Hepatocyte (in vitro differentiated cells): Measurements from ENCODE around the gene PTPN1. TPM values are rescaled to one million over a fixed set of nuclear protein-coding genes. Genes with fewer than 3 reads are reported as not detected.

Source experiments
- DNase-seq: peaks from one replicate; pipeline ENCODE4 v3.0.0-alpha.2; 2016; ENCODE audit warnings: low spot score
- H2AFZ ChIP-seq: fragments of 200-600 bp; sonication (generic); 2 replicates; pipeline ENCODE4 v1.6.0; 2016; ENCODE audit warnings: antibody characterized with exemption, mild to moderate bottlenecking
- H3K27ac ChIP-seq: fragments of 200-600 bp; sonication (generic); 2 replicates; pipeline ENCODE4 v1.5.1; 2016; ENCODE audit warnings: mild to moderate bottlenecking
- H3K27me3 ChIP-seq: fragments of 200-600 bp; sonication (generic); 2 replicates; pipeline ENCODE4 v1.6.1; 2016
- H3K36me3 ChIP-seq: fragments of 200-600 bp; sonication (generic); replicated peaks from 2 replicates; pipeline ENCODE4 v1.5.1; 2016; ENCODE audit warnings: low read depth; ENCODE audit not compliant: insufficient read depth
- H3K4me1 ChIP-seq: fragments of 200-600 bp; sonication (generic); 2 replicates; pipeline ENCODE4 v1.5.1; 2016; ENCODE audit warnings: mild to moderate bottlenecking, moderate library complexity; ENCODE audit not compliant: insufficient read depth
- H3K4me2 ChIP-seq: fragments of 200-600 bp; sonication (generic); 2 replicates; pipeline ENCODE4 v1.6.0; 2016
- H3K4me3 ChIP-seq: fragments of 200-600 bp; sonication (generic); 2 replicates; pipeline ENCODE4 v1.5.1; 2016; ENCODE audit warnings: mild to moderate bottlenecking
- H3K79me2 ChIP-seq: fragments of 200-600 bp; sonication (generic); 2 replicates; pipeline ENCODE4 v1.6.0; 2017; ENCODE audit warnings: mild to moderate bottlenecking
- H3K9me2 ChIP-seq: fragments of 200-600 bp; sonication (generic); replicated peaks from 2 replicates; pipeline ENCODE4 v1.6.0; 2017; ENCODE audit warnings: mild to moderate bottlenecking; ENCODE audit not compliant: insufficient read depth
- H3K9me3 ChIP-seq: fragments of 200-600 bp; sonication (generic); 2 replicates; pipeline ENCODE4 v1.5.1; 2016; ENCODE audit warnings: low read depth, mild to moderate bottlenecking
- H4K20me1 ChIP-seq: fragments of 200-600 bp; sonication (generic); 2 replicates; pipeline ENCODE4 v1.6.0; 2016; ENCODE audit warnings: mild to moderate bottlenecking; ENCODE audit not compliant: insufficient read depth, poor library complexity, severe bottlenecking
- CTCF ChIP-seq: fragments of 200-600 bp; sonication (generic); IDR thresholded peaks from 2 replicates; pipeline ENCODE4 v1.5.1; 2016; ENCODE audit warnings: antibody characterized with exemption, mild to moderate bottlenecking; ENCODE audit not compliant: poor library complexity
- EZH2 ChIP-seq: fragments of 200-600 bp; sonication (generic); IDR thresholded peaks from 2 replicates; pipeline ENCODE4 v1.6.1; 2016; ENCODE audit warnings: antibody characterized with exemption, mild to moderate bottlenecking, borderline replicate concordance
- EZH2phosphoT487 ChIP-seq: fragments of 200-600 bp; sonication (generic); IDR thresholded peaks from one replicate; pipeline ENCODE4 v1.6.1; 2018; ENCODE audit warnings: antibody characterized with exemption, mild to moderate bottlenecking, low read depth, moderate library complexity; ENCODE audit not compliant: unreplicated experiment, severe bottlenecking
- WGBS: methylation state at CpG from one replicate; pipeline ENCODE4 v1.1.6; 2016; ENCODE audit warnings: low lambda C conversion rate; ENCODE audit errors: missing lambda C conversion rate; 5-methylcytosine and 5-hydroxymethylcytosine counted together
- polyA plus RNA-seq: library from polyadenylated mRNA; unstranded; fragments of >200 nt; fragmentation: Nextera tagmentation; extraction: Ambion mirVana; gene quantifications from 2 replicates; pipeline ENCODE4 v1.2.1, GENCODE V29; 2016
- total RNA-seq: library from RNA; depleted of rRNA; stranded (reverse); fragments of >200 nt; gene quantifications from 2 replicates; pipeline ENCODE4 v1.2.3, GENCODE V29; 2014

The PTPN1 gene
- total and polyA plus RNA-seq, 2 experiments from 2014 or later = 22.0 to 32.1 TPM

DNA sequence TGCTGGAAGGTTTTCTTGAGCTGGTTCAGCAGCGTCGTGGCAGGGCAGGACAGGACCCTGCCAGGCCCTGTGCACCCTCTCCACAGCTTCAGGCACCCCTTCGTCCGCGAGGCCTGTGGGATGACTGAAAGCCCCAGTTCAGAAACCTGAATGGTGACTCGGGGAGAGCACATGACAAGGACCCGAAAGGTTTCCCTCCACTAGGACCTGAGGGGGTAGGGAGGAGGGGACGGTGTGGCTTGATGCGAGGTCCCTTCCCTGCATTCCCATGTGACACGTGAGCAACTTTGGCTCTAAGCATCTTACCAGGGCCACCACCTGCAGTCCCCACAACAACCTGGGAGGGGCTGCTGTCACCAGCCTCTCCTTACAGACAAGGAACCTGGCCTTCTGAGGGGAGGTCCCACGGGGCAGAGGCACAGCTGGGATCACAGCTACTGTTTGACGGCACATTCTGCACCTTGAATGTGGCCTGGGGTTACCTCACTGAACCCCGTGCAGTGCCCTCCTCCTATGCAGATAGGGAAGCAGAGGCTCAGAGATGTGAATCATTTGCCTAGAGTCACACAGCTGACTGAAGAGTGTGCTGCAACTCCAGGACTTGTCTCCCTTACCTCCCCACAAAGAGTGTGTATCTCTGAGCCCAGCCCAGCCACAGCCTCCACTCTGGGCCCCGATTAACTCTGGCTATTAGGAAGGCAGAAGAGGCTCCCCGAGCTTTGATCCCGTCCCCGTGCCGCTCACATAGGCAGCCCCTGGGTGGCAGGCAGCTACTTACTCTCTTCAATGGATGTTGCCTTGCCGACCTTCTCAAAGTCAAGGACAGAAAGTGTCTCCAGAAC is 84.6 kb downstream of the PTPN1 start:
- no peak overlapping the region for H3K27ac ChIP-seq
- WGBS = 70% methylated on average over 19 of the region's 19 CpGs

GRCh38 chr20:50595433-50595895 is 85.3 kb downstream of the PTPN1 start:
- no peak overlapping the region for H3K27ac ChIP-seq
- no peak for DNase-seq
- H3K4me3 ChIP-seq = no peak overlapping the region
- no peaks in the 10 kb centered on the region for H3K9me3 ChIP-seq
- H3K79me2 ChIP-seq = no peaks in the 10 kb centered on the region
- H3K36me3 ChIP-seq = no peaks in the 10 kb centered on the region
- no peaks in the 10 kb centered on the region for H3K27me3 ChIP-seq
- TF ChIP-seq EZH2 = no peak
- no peak for TF ChIP-seq EZH2phosphoT487
- TF ChIP-seq CTCF = no peak
- WGBS = 82% methylated on average over 6 of the region's 6 CpGs
- H2AFZ ChIP-seq = no peak overlapping the region
- H3K4me2 ChIP-seq = no peak overlapping the region
- peaks cover 4% of the 10 kb centered on the region for H3K4me1 ChIP-seq
- no peaks in the 10 kb centered on the region for H3K9me2 ChIP-seq
- H4K20me1 ChIP-seq = no peaks in the 10 kb centered on the region

More for the DNA sequence above, 84.6 kb downstream of the PTPN1 start:
- Histone ChIP-seq H3K27me3 (no peaks in the 10 kb centered on the region), H3K36me3 (no peaks in the 10 kb centered on the region), H2AFZ (no peak overlapping the region), H4K20me1 (no peaks in the 10 kb centered on the region), H3K4me2 (no peak overlapping the region), H3K4me3 (no peak overlapping the region), H3K4me1 (peaks cover 4% of the 10 kb centered on the region), H3K79me2 (no peaks in the 10 kb centered on the region), H3K9me3 (no peaks in the 10 kb centered on the region), H3K9me2 (no peaks in the 10 kb centered on the region)
- TF ChIP-seq EZH2 = no peak
- no peak for DNase-seq

- DNase-seq = peak; percentile 50
- H4K20me1 ChIP-seq = no peaks in the 10 kb centered on the region
- 56% methylated on average over 15 of the region's 15 CpGs for WGBS
- H3K4me1 ChIP-seq = peaks cover 4% of the 10 kb centered on the region
- peak overlapping the region; percentile 59 for H3K4me2 ChIP-seq
- no peak overlapping the region for H3K4me3 ChIP-seq
- no peaks in the 10 kb centered on the region for H3K9me3 ChIP-seq
- no peak overlapping the region for H2AFZ ChIP-seq
- H3K79me2 ChIP-seq = no peaks in the 10 kb centered on the region
- no peak for TF ChIP-seq CTCF
- TF ChIP-seq EZH2phosphoT487 = no peak
- TF ChIP-seq EZH2 = no peak
- H3K36me3 ChIP-seq = no peaks in the 10 kb centered on the region
- no peaks in the 10 kb centered on the region for H3K9me2 ChIP-seq
- no peaks in the 10 kb centered on the region for H3K27me3 ChIP-seq
- no peak overlapping the region for H3K27ac ChIP-seq
Measured at GRCh38 chr20:50595988-50596693, 86.0 kb downstream of the PTPN1 start.

- H3K79me2 ChIP-seq = no peaks in the 10 kb centered on the region
- no peaks in the 10 kb centered on the region for H4K20me1 ChIP-seq
- H3K27ac ChIP-seq = no peak overlapping the region
- no peaks in the 10 kb centered on the region for H3K36me3 ChIP-seq
- H3K4me2 ChIP-seq = no peak overlapping the region
- no peak overlapping the region for H3K4me3 ChIP-seq
- H2AFZ ChIP-seq = no peak overlapping the region
- TF ChIP-seq EZH2 = no peak
- TF ChIP-seq CTCF = no peak
- no peak for TF ChIP-seq EZH2phosphoT487
- H3K27me3 ChIP-seq = no peaks in the 10 kb centered on the region
- H3K4me1 ChIP-seq = peaks cover 4% of the 10 kb centered on the region
- no peaks in the 10 kb centered on the region for H3K9me3 ChIP-seq
- no peak for DNase-seq
- H3K9me2 ChIP-seq = no peaks in the 10 kb centered on the region
- 88% methylated on average over 11 of the region's 11 CpGs for WGBS
Measured at GRCh38 chr20:50596694-50597021, 86.5 kb downstream of the PTPN1 start.
